GM20000 (cell line): ENCODE measurements around the gene SPATS2.
A peak's percentile ranks its signal among the peaks of the same experiment; 100 is the strongest.

Source experiments
- DNase-seq: peaks from one replicate; pipeline ENCODE4 v3.0.0; 2012; ENCODE audit warnings: low spot score
- TF ChIP-seq, protein P1 (sequence below): IDR thresholded peaks from 2 replicates; pipeline ENCODE4 v1.5.1; 2012; ENCODE audit warnings: mild to moderate bottlenecking, control low read depth; ENCODE audit errors: extremely low read depth, missing control alignments

Gene SPATS2

GRCh38 chr12:49334226-49334625 is 33.0 kb upstream of the SPATS2 start:
- TF ChIP-seq, protein P1, sequence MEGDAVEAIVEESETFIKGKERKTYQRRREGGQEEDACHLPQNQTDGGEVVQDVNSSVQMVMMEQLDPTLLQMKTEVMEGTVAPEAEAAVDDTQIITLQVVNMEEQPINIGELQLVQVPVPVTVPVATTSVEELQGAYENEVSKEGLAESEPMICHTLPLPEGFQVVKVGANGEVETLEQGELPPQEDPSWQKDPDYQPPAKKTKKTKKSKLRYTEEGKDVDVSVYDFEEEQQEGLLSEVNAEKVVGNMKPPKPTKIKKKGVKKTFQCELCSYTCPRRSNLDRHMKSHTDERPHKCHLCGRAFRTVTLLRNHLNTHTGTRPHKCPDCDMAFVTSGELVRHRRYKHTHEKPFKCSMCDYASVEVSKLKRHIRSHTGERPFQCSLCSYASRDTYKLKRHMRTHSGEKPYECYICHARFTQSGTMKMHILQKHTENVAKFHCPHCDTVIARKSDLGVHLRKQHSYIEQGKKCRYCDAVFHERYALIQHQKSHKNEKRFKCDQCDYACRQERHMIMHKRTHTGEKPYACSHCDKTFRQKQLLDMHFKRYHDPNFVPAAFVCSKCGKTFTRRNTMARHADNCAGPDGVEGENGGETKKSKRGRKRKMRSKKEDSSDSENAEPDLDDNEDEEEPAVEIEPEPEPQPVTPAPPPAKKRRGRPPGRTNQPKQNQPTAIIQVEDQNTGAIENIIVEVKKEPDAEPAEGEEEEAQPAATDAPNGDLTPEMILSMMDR, result no peak
- DNase-seq, result peak; percentile 19

DNA sequence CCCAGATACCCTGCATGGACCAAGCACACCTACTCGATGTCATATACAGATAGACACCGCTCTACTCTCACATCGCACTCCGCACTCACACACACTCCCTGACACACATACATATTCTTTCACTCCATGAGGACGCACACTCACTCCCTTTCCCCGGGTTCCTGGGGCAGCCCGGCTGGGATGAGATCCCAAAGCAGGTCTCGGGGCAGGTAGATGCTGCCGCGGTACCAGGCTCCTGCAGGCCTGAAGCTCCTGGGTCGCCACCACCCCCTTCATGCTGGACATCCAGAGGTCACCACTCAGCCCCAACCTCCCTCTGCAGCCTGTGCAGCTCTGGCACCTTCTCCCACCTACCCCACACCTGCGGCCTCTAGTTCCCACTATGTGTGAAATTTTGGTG is 32.6 kb upstream of the SPATS2 start:
- TF ChIP-seq, protein P1, result no peak
- peak; percentile 20 for DNase-seq

- TF ChIP-seq, protein P1, result no peak
- peak; percentile 34 for DNase-seq
Observed at GRCh38 chr12:49335118-49335954, 31.9 kb upstream of the SPATS2 start.

- TF ChIP-seq, protein P1, result no peak
- DNase-seq, result peak; percentile 22
Observed at GRCh38 chr12:49335955-49336644, 31.2 kb upstream of the SPATS2 start.

DNA sequence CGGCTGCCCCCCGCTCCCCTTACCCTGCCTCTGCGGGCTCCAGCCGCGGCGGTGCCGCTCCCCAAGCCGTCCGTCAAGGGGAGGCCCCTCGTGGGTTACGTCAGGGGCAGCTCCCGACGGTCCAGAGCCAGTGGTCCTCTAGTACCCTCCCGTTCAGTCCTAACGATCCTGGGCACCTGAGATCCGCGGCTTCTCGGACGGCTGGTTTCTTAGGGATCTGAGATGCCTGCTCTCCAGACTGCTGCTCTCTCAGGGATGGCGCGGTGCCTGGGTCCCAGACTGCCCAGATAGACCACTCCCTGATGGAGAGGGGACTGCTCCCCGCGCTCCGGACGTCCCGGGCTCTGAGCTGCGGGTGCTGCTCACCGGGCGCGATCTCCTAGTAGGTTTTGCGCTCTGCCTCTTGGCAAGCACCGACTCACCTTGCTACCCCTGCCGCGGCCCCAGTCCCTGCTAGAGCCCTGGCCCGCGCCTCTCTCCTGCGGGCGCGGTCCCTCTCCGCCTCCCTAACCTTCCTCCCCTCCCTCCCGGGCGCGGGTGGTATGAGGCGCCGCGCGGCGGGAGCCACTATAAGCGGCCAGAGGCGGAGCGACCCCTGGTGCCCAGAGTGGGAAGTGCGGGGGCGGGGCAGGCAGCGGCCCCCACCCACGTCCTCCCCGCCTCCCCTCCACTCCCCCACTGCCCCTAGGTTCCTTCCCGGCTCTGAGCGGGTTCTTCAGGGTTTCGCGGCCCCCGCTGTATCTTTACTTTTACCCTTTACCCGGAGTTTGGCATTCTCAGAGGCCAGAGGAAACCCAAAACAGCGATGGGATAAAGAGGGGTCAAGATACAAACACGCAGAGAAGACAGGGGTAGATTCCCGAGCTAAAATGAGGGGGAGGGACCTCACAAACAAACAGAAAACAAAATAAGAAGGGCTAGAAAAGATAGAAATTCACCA is 30.3 kb upstream of the SPATS2 start, which contains the start of gene C1QL4:
Gene C1QL4, minus strand, starts transcription at position 544 of the 940 bp plus-strand sequence. CDS start 711 bp downstream, outside the sequence.
- DNase-seq, result peak; percentile 95
- TF ChIP-seq, protein P1, result peak; percentile 88

DNA sequence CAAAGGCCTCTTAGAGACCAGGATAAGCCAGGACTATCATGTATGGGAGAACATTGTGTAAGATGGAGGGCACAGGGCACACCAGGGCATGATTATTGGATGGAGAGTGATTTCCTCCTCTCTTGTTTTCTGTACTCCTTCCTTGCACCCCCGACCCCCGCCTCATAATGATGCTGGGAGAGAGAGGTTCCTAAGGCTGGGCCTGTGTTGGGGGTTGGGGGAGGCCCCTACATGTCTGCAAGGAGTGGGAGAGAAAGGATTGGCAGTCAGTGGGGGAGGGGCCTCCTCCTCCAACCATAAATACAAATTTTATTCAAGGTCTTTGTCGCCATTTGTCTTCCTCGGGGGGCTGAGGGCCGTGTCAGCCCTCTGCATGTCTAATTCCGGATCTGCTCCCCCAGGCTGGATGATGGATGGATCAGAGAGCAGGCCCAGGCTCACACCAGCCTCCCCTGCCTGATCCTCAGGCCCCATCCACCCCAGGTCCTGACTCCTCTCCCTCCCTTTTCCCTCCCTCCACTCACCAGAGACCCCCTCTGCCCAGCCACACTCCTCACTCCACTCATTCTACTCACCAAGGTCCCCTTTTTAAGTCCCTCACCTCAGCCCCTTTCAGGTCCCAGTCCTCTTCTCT is 28.3 kb upstream of the SPATS2 start:
- TF ChIP-seq, protein P1, result no peak
- DNase-seq, result peak; percentile 18
